Measurements from ENCODE around the gene VAC14.
"Not testable (repeated sequence)": the region's sequence is repeated elsewhere in the genome, so short reads cannot be mapped to it uniquely, and the experiment has no call there.

VAC14 gene

GRCh38 chr16:70800781-70801480 is at the start of gene VAC14:
Gene VAC14, minus strand, starts transcription at chr16:70801158. Its CDS starts 258 bp downstream, at chr16:70800900.
- DNase-seq = peak; percentile 84

GRCh38 chr16:70823498-70824118 is 22.6 kb upstream of the VAC14 start:
- DNase-seq = not testable (repeated sequence)

- not testable (repeated sequence) for DNase-seq
Observed at GRCh38 chr16:70822734-70823133, 21.8 kb upstream of the VAC14 start.

- DNase-seq = not testable (repeated sequence)
Observed at GRCh38 chr16:70818088-70818487, 17.1 kb upstream of the VAC14 start.

GRCh38 chr16:70809392-70810060 is 8.6 kb upstream of the VAC14 start:
- no peak for DNase-seq

- no peak for DNase-seq
Observed at GRCh38 chr16:70808371-70808770, 7.4 kb upstream of the VAC14 start.

GRCh38 chr16:70805787-70806186 is 4.8 kb upstream of the VAC14 start:
- DNase-seq = no peak

- no peak for DNase-seq
Observed at GRCh38 chr16:70805380-70805779, 4.4 kb upstream of the VAC14 start.

GRCh38 chr16:70804734-70805169 is 3.8 kb upstream of the VAC14 start:
- no peak for DNase-seq

GRCh38 chr16:70804153-70804733 is 3.3 kb upstream of the VAC14 start:
- DNase-seq = no peak

GRCh38 chr16:70803319-70803718 is 2.4 kb upstream of the VAC14 start:
- no peak for DNase-seq

GRCh38 chr16:70801611-70802010 is 653 bp upstream of the VAC14 start:
- DNase-seq = no peak

GRCh38 chr16:70800311-70800710 is 647 bp downstream of the VAC14 start:
- DNase-seq = no peak

- DNase-seq = no peak
Observed at GRCh38 chr16:70796301-70796700, 4.7 kb downstream of the VAC14 start.

- DNase-seq = no peak
Observed at GRCh38 chr16:70795296-70795912, 5.6 kb downstream of the VAC14 start.

- DNase-seq = no peak
Observed at GRCh38 chr16:70793851-70794502, 7.0 kb downstream of the VAC14 start.

- no peak for DNase-seq
Observed at GRCh38 chr16:70790815-70791214, 10.1 kb downstream of the VAC14 start.

GRCh38 chr16:70789595-70790447 is 11.1 kb downstream of the VAC14 start:
- peak; percentile 51 for DNase-seq

- peak; percentile 68 for DNase-seq
Observed at GRCh38 chr16:70788668-70789594, 12.0 kb downstream of the VAC14 start.

- no peak for DNase-seq
Observed at GRCh38 chr16:70786020-70786755, 14.8 kb downstream of the VAC14 start.
